Tibial artery (tissue), 4 donors: Measurements from ENCODE around the gene SCO2.
A peak's percentile ranks its signal among the peaks of the same experiment; 100 is the strongest.
"Not testable (repeated sequence)": the region's sequence is repeated elsewhere in the genome, so short reads cannot be mapped to it uniquely, and the experiment has no call there.

Source experiments
- DNase-seq, 2 donors: peaks; one replicate each; pipeline ENCODE4 v3.0.0-alpha.2; 2019
- H3K27ac ChIP-seq, 2 donors: fragments of 200-600 bp; sonication (generic) in 1 of 2; 1 replicate in 1 of 2; 2 replicates in 1 of 2; pipeline ENCODE4 v1.5.1; 2018 to 2019; ENCODE audit warnings: mild to moderate bottlenecking in 1 of 2
- H3K27me3 ChIP-seq, 2 donors: fragments of 200-600 bp; sonication (generic) in 1 of 2; one replicate each; pipeline versions ENCODE4 v1.5.1 to v1.6.0; 2016 to 2019
- H3K36me3 ChIP-seq, 3 donors: fragments of 200-600 bp; sonication (generic) in 2 of 3; one replicate each; pipeline ENCODE4 v1.5.1; 2016 to 2019; ENCODE audit warnings: mild to moderate bottlenecking in 2 of 3
- H3K4me1 ChIP-seq, 4 donors: fragments of 200-600 bp; sonication (generic) in 2 of 4; 1 replicate in 3 of 4; 2 replicates in 1 of 4; pipeline ENCODE4 v1.5.1; 2016 to 2019
- H3K4me3 ChIP-seq, 2 donors: fragments of 200-600 bp; sonication (generic) in 1 of 2; 1 replicate in 1 of 2; 2 replicates in 1 of 2; pipeline ENCODE4 v1.5.1; 2018 to 2019; ENCODE audit warnings: mild to moderate bottlenecking in 2 of 2
- H3K9me3 ChIP-seq, 3 donors: fragments of 200-600 bp; sonication (generic) in 1 of 3; one replicate each; pipeline ENCODE4 v1.5.1; 2016 to 2019
- intact Hi-C: fragments of 100-400 bp; cut with DNase I; formaldehyde crosslinking; loops from one replicate; pipeline ENCODE4 v1.15.0; 2023; ENCODE audit warnings: low total_unique reads
- TF ChIP-seq, protein P1 (sequence below), 2 experiments: fragments of 200-600 bp in 1 of 2; fragments of 450-650 bp in 1 of 2; IDR thresholded peaks; one replicate each; pipeline ENCODE4 v1.5.1; 2017 to 2019; ENCODE audit warnings: antibody characterized with exemption in 2 of 2, mild to moderate bottlenecking in 1 of 2, moderate library complexity in 1 of 2

SCO2 gene

DNA sequence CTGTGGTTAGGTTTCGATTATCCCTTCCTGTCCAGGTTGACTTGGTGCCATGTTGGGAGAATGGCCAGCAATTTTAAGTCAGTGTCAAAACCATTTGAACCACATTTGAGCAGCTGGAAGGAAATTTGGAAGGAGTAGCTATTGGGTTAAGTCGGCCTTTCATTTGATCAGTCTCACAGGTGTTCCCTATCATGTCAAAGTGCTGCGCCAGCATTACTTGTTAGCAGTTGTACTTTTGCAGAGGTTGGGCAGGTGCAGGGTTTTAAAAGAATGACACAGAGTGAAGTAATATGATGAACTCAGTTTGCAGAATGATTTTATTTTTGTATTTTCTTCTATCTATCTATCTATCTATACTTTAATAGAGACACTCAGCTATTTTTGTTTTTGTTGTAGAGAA lies 10.8 kb upstream of the SCO2 start:
- Histone ChIP-seq H3K36me3 (no peaks in the 10 kb centered on the region), H3K4me3 (no peak overlapping the region), H3K27me3 (peaks cover 6 to 65% of the 10 kb centered on the region in 2 donors), H3K9me3 (no peaks in the 10 kb centered on the region), H3K4me1 (peaks cover 0 to 19% (median 16%) of the 10 kb centered on the region in 4 donors), H3K27ac (no peak overlapping the region)
- DNase-seq, result no peak
- TF ChIP-seq, protein P1, sequence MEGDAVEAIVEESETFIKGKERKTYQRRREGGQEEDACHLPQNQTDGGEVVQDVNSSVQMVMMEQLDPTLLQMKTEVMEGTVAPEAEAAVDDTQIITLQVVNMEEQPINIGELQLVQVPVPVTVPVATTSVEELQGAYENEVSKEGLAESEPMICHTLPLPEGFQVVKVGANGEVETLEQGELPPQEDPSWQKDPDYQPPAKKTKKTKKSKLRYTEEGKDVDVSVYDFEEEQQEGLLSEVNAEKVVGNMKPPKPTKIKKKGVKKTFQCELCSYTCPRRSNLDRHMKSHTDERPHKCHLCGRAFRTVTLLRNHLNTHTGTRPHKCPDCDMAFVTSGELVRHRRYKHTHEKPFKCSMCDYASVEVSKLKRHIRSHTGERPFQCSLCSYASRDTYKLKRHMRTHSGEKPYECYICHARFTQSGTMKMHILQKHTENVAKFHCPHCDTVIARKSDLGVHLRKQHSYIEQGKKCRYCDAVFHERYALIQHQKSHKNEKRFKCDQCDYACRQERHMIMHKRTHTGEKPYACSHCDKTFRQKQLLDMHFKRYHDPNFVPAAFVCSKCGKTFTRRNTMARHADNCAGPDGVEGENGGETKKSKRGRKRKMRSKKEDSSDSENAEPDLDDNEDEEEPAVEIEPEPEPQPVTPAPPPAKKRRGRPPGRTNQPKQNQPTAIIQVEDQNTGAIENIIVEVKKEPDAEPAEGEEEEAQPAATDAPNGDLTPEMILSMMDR (IDR thresholded peaks at IDR 0.05), result no peak
- intact Hi-C loops, result no loop called here

DNA sequence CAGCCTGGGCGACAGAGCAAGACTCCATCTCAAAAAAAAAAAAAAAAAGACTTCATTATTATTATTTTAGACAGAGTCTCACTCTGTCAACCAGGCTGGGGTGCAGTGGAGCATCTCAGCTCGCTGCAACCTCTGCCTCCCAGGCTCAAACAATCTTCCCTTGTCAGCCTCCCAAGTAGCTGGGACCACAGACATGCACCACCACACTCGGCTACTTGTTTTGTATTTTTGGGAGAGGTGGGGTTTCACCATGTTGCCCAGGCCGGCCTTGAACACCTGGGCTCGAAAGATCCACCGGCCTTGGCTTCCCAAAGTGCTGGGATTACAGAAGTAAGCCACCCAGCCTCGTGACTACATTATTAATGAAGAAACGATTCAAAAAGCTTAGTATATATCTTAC lies 9.7 kb upstream of the SCO2 start:
- Histone ChIP-seq H3K4me3 (no peak overlapping the region), H3K4me1 (peaks cover 0 to 29% (median 27%) of the 10 kb centered on the region in 4 donors), H3K27me3 (peaks cover 6 to 76% of the 10 kb centered on the region in 2 donors), H3K27ac (no peak overlapping the region), H3K36me3 (no peaks in the 10 kb centered on the region), H3K9me3 (no peaks in the 10 kb centered on the region)
- DNase-seq, result no peak
- intact Hi-C loops, result no loop called here
- TF ChIP-seq, protein P1 (IDR thresholded peaks at IDR 0.05), result no peak

DNA sequence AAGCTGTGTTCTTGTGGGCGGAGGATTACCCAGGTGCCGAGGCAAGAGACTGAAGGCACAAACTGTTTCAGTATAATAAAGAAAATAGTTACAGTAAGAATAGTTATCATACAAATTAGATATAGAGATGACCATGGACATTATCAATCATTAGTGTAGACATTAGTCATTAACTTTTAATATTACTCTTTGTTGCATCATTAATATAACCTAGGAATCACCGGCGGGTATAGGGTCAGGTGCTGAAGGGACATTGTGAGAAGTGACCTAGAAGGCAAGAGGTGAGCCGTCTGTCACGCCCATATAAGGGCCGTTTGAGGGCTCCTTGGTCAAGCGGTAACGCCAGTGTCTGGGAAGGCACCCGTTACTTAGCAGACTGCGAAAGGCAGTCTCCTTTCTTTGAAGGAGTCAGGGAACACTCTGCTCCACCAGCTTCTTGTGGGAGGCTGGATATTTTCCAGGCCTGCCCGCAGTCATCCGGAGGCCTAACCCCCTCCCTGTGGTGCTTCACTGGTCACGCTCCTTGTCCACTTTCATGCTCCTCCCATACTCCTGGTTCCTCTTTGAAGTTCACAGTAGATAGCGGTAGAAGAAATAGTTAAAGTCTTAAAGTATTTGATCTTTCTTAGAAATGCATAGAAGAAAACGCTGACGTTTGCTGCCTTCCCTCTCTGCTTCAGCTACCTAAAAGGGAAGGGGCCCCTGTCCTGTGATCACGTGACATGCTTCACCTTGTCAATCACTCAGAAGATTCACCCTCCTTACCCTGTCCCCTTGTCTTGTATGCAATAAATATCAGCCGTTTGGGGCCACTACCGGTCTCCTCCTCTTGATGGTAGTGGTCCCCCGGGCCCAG lies 8.7 kb upstream of the SCO2 start:
- H3K27ac ChIP-seq, DNase-seq, intact Hi-C loops, H3K9me3 ChIP-seq, H3K4me3 ChIP-seq, H3K36me3 ChIP-seq: not testable (repeated sequence)
- H3K27me3 ChIP-seq, result peaks cover 6 to 85% of the 10 kb centered on the region in 2 donors
- peaks cover 0 to 37% (median 31%) of the 10 kb centered on the region in 4 donors for H3K4me1 ChIP-seq

DNA sequence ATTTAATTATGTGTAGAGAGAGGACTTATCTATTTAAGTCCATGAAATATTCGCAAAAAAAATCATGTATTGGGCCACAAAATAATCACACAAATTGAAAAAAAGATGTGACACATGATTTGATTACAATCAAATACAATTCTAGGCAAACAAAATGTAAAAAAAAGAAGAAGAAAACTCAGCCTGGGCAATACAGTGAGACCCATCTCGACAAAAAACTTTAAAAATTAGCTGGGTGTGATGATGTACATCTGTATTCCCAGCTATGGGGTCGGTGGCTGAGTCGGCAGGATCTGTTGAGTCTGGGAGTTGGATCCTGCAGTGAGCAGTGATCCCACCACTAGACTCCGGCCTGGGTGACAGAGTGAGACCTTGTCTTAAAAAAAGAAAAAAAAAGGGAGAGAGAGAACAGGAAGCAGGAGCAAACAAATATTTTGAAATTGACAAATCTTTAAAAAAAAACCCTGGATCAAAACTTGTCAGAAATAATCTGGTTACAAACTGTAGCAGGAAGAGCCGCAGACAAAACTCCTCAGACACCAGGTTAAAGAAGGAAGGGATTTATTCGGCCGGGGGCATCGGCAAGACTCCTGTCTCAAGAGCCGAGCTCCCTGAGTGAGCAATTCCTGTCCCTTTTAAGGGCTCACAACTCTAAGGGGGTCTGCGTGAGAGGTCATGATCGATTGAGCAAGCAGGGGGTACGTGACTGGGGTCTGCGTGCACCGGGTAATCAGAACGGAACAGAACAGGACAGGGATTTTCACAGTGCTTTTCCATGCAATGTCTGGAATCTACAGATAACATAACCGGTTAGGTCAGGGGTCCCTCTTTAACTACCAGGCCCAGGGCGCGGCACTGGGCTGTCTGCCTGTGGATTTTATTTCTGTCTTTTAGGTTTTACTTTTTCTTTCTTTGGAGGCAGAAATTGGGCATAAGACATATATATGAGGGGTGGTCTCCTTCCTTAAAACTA lies 7.7 kb upstream of the SCO2 start:
- no peak for DNase-seq
- Histone ChIP-seq H3K27ac (no peak overlapping the region), H3K9me3 (no peaks in the 10 kb centered on the region), H3K4me3 (peak overlapping the region in 1 of 2 donors; percentile 53), H3K36me3 (no peaks in the 10 kb centered on the region), H3K27me3 (peaks cover 6 to 77% of the 10 kb centered on the region in 2 donors), H3K4me1 (peaks cover 0 to 37% (median 30%) of the 10 kb centered on the region in 4 donors)
- intact Hi-C loops, result no loop called here
- TF ChIP-seq, protein P1 (IDR thresholded peaks at IDR 0.05), result no peak

DNA sequence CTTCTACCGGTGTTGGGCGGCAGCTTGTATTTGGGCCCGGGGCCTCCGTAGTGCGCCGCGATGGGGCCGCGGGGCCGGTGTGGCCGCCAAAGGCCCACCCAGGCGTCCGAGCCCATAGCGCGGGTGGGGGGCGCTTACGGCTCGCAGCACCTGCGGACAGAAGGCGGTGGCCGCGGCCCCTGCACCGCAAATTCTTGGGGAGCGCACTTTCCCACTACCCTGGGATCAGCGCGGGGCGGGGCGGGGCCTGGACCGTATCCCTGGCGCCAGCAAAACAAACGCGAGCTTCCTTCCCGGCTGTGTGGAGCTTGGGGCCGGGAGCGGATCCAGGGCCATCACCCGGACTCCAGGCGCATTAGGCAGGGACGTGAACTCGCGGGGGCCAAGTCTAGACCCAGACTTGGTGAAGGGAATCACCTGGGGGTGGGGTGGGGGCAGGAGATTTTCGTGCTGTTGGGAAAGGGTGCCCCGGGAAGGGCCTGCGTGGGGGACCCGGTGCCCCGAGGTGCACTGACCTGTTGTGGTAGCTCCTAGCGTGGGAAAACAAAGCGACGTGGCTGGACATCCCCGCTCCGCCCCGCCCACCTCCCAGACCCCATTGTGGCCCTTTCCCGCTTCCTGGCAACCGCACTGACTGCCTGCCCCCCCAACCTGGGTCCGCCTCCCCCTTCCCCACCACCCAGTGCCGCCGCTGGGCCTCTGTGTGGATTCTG lies 6.7 kb upstream of the SCO2 start:
- DNase-seq, result peak; percentile 81 to 83
- H3K36me3 ChIP-seq, result no peaks in the 10 kb centered on the region
- peaks cover 6 to 70% of the 10 kb centered on the region in 2 donors for H3K27me3 ChIP-seq
- H3K4me3 ChIP-seq, result peak overlapping the region; percentile 44 to 53
- H3K9me3 ChIP-seq, result no peaks in the 10 kb centered on the region
- TF ChIP-seq, protein P1 (IDR thresholded peaks at IDR 0.05), result no peak
- H3K27ac ChIP-seq, result peak overlapping the region; percentile 57 to 69
- intact Hi-C loops, result no loop called here
- peaks cover 0 to 40% (median 31%) of the 10 kb centered on the region in 4 donors for H3K4me1 ChIP-seq
